WTC11 (cell line): ENCODE measurements around the gene NCAPD2.

Source experiments
- GABPB1 ChIP-seq: sonication (generic); formaldehyde crosslinking; IDR thresholded peaks from 2 replicates; pipeline ENCODE4 v1.8.1; 2023; ENCODE audit warnings: mild to moderate bottlenecking, missing genetic modification reagents
- IRF2 ChIP-seq: sonication (generic); formaldehyde crosslinking; IDR thresholded peaks from 2 replicates; pipeline ENCODE4 v1.8.0; 2022; ENCODE audit warnings: low read depth, missing genetic modification reagents, borderline replicate concordance
- JUN ChIP-seq: sonication (generic); formaldehyde crosslinking; IDR thresholded peaks from 2 replicates; pipeline ENCODE4 v1.8.0; 2023; ENCODE audit warnings: mild to moderate bottlenecking, missing genetic modification reagents
- NR1H2 ChIP-seq: sonication (generic); formaldehyde crosslinking; IDR thresholded peaks from 2 replicates; pipeline ENCODE4 v1.9.0; 2021; ENCODE audit warnings: mild to moderate bottlenecking, moderate library complexity, missing genetic modification reagents
- ZNF138 ChIP-seq: sonication (generic); formaldehyde crosslinking; conservative IDR thresholded peaks from 2 replicates; pipeline ENCODE4 v1.8.1; 2022; ENCODE audit warnings: mild to moderate bottlenecking, moderate library complexity, missing genetic modification reagents
- ZNF416 ChIP-seq: fragments of 250-450 bp; sonication (Bioruptor Pico); IDR thresholded peaks from 2 replicates; pipeline ENCODE4 v1.9.0; 2021; ENCODE audit warnings: mild to moderate bottlenecking, inconsistent platforms
- TF ChIP-seq, protein P1 (sequence below): fragments of 200-600 bp; IDR thresholded peaks from 2 replicates; pipeline ENCODE4 v1.8.0; 2022; ENCODE audit warnings: antibody characterized with exemption
- TF ChIP-seq, protein P2 (sequence below): sonication (generic); formaldehyde crosslinking; IDR thresholded peaks from 2 replicates; pipeline ENCODE4 v1.8.0; 2023; ENCODE audit warnings: missing genetic modification reagents, mild to moderate bottlenecking, borderline replicate concordance

DNA sequence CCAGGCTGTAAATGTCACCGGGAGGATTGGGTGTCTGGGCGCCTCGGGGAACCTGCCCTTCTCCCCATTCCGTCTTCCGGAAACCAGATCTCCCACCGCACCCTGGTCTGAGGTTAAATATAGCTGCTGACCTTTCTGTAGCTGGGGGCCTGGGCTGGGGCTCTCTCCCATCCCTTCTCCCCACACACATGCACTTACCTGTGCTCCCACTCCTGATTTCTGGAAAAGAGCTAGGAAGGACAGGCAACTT, 41.7 kb downstream of the NCAPD2 start:
- no peak for TF ChIP-seq ZNF416 (CRISPR knock-in tag)
- no peak for TF ChIP-seq IRF2
- TF ChIP-seq, protein P1, sequence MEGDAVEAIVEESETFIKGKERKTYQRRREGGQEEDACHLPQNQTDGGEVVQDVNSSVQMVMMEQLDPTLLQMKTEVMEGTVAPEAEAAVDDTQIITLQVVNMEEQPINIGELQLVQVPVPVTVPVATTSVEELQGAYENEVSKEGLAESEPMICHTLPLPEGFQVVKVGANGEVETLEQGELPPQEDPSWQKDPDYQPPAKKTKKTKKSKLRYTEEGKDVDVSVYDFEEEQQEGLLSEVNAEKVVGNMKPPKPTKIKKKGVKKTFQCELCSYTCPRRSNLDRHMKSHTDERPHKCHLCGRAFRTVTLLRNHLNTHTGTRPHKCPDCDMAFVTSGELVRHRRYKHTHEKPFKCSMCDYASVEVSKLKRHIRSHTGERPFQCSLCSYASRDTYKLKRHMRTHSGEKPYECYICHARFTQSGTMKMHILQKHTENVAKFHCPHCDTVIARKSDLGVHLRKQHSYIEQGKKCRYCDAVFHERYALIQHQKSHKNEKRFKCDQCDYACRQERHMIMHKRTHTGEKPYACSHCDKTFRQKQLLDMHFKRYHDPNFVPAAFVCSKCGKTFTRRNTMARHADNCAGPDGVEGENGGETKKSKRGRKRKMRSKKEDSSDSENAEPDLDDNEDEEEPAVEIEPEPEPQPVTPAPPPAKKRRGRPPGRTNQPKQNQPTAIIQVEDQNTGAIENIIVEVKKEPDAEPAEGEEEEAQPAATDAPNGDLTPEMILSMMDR: no peak
- TF ChIP-seq GABPB1 (CRISPR knock-in tag): no peak
- TF ChIP-seq ZNF138 (CRISPR knock-in tag): no peak
- TF ChIP-seq JUN (CRISPR knock-in tag): no peak
- no peak for TF ChIP-seq NR1H2 (CRISPR knock-in tag)
- TF ChIP-seq, protein P2, sequence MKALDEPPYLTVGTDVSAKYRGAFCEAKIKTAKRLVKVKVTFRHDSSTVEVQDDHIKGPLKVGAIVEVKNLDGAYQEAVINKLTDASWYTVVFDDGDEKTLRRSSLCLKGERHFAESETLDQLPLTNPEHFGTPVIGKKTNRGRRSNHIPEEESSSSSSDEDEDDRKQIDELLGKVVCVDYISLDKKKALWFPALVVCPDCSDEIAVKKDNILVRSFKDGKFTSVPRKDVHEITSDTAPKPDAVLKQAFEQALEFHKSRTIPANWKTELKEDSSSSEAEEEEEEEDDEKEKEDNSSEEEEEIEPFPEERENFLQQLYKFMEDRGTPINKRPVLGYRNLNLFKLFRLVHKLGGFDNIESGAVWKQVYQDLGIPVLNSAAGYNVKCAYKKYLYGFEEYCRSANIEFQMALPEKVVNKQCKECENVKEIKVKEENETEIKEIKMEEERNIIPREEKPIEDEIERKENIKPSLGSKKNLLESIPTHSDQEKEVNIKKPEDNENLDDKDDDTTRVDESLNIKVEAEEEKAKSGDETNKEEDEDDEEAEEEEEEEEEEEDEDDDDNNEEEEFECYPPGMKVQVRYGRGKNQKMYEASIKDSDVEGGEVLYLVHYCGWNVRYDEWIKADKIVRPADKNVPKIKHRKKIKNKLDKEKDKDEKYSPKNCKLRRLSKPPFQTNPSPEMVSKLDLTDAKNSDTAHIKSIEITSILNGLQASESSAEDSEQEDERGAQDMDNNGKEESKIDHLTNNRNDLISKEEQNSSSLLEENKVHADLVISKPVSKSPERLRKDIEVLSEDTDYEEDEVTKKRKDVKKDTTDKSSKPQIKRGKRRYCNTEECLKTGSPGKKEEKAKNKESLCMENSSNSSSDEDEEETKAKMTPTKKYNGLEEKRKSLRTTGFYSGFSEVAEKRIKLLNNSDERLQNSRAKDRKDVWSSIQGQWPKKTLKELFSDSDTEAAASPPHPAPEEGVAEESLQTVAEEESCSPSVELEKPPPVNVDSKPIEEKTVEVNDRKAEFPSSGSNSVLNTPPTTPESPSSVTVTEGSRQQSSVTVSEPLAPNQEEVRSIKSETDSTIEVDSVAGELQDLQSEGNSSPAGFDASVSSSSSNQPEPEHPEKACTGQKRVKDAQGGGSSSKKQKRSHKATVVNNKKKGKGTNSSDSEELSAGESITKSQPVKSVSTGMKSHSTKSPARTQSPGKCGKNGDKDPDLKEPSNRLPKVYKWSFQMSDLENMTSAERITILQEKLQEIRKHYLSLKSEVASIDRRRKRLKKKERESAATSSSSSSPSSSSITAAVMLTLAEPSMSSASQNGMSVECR (CRISPR knock-in tag): no peak
